Endothelial cell (in vitro differentiated cells): ENCODE data around the gene NDUFAF3. TPM values are rescaled to one million over a fixed set of nuclear protein-coding genes. Genes with fewer than 3 reads are reported as not detected.

ENCODE experiments used
- DNase-seq: peaks from one replicate; pipeline ENCODE4 v3.0.0; 2021; ENCODE audit warnings: low spot score
- H3K27ac Mint-ChIP-seq: one replicate; pipeline ENCODE4 v1.8.0; 2021; ENCODE audit warnings: mixed read lengths, inconsistent platforms; ENCODE audit not compliant: unreplicated experiment
- H3K27me3 Mint-ChIP-seq: one replicate; pipeline ENCODE4 v1.8.0; 2021; ENCODE audit warnings: mild to moderate bottlenecking, moderate library complexity, mixed read lengths, inconsistent platforms; ENCODE audit not compliant: unreplicated experiment
- H3K36me3 Mint-ChIP-seq: one replicate; pipeline ENCODE4 v1.8.0; 2021; ENCODE audit warnings: mild to moderate bottlenecking, low read depth, mixed read lengths, inconsistent platforms; ENCODE audit not compliant: unreplicated experiment
- H3K4me1 Mint-ChIP-seq: one replicate; pipeline ENCODE4 v1.8.0; 2021; ENCODE audit warnings: mild to moderate bottlenecking, mixed read lengths, inconsistent platforms; ENCODE audit not compliant: unreplicated experiment
- H3K4me3 Mint-ChIP-seq: one replicate; pipeline ENCODE4 v1.8.0; 2021; ENCODE audit warnings: mild to moderate bottlenecking, mixed read lengths, inconsistent platforms; ENCODE audit not compliant: unreplicated experiment
- H3K9me3 Mint-ChIP-seq: one replicate; pipeline ENCODE4 v1.8.0; 2021; ENCODE audit warnings: mixed read lengths, inconsistent platforms; ENCODE audit not compliant: unreplicated experiment
- CTCF ChIP-seq: fragments of 200-600 bp; sonication (generic); IDR thresholded peaks from one replicate; pipeline ENCODE4 v1.5.0; 2021; ENCODE audit warnings: antibody characterized with exemption; ENCODE audit not compliant: unreplicated experiment
- total RNA-seq: library from RNA; stranded (reverse); fragmentation: NEBNext Ultra II Directional; extraction: Animal tissue kit (Norgen Biotek cat#: 25700); gene quantifications from one replicate; pipeline ENCODE4 v1.2.1, GENCODE V29; 2021; ENCODE audit not compliant: unreplicated experiment

Gene NDUFAF3
- total RNA-seq, 1 donor from 2014 or later, result 32.3 TPM

- no peak for TF ChIP-seq CTCF
- Mint-ChIP-seq H3K27me3 (peaks cover 1% of the 10 kb centered on the region), H3K36me3 (no peaks in the 10 kb centered on the region), H3K27ac (peak overlapping the region; percentile 36), H3K9me3 (no peaks in the 10 kb centered on the region), H3K4me3 (peak overlapping the region; percentile 84), H3K4me1 (peaks cover 16% of the 10 kb centered on the region)
- no peak for DNase-seq
These were observed 32.7 kb upstream of the NDUFAF3 start for GRCh38 chr3:48989126-48989795.

GRCh38 chr3:48989796-48990635, 31.9 kb upstream of the NDUFAF3 start, which contains the start of gene P4HTM:
P4HTM (plus strand) TSS chr3:48990241; CDS start chr3:48990257, 16 bp downstream.
- Mint-ChIP-seq H3K27ac (peak within 1 kb of the TSS; percentile 36), H3K9me3 (no peaks in the 10 kb centered on the region), H3K4me1 (peaks cover 10% of the 10 kb centered on the region), H3K27me3 (peaks cover 1% of the 10 kb centered on the region), H3K36me3 (peaks cover 2% of the 10 kb centered on the region), H3K4me3 (peak within 1 kb of the TSS; percentile 86)
- TF ChIP-seq CTCF, result no peak
- DNase-seq, result peak; percentile 59

- H3K27me3 Mint-ChIP-seq, result peaks cover 1% of the 10 kb centered on the region
- H3K36me3 Mint-ChIP-seq, result peaks cover 5% of the 10 kb centered on the region
- H3K27ac Mint-ChIP-seq, result no peak overlapping the region
These were observed 31.1 kb upstream of the NDUFAF3 start for GRCh38 chr3:48990636-48991469.

GRCh38 chr3:48991851-48992545, 29.9 kb upstream of the NDUFAF3 start:
- Mint-ChIP-seq H3K27me3 (peaks cover 1% of the 10 kb centered on the region), H3K4me1 (peaks cover 10% of the 10 kb centered on the region), H3K36me3 (peaks cover 5% of the 10 kb centered on the region), H3K4me3 (no peak overlapping the region), H3K9me3 (no peaks in the 10 kb centered on the region), H3K27ac (no peak overlapping the region)
- no peak for TF ChIP-seq CTCF
- DNase-seq, result no peak

More at GRCh38 chr3:48990636-48991469, 31.1 kb upstream of the NDUFAF3 start:
- no peak for DNase-seq
- peak overlapping the region; percentile 86 for H3K4me3 Mint-ChIP-seq
- H3K4me1 Mint-ChIP-seq, result peaks cover 10% of the 10 kb centered on the region
- no peak for TF ChIP-seq CTCF
- no peaks in the 10 kb centered on the region for H3K9me3 Mint-ChIP-seq
